Jurkat, Clone E6-1 (cell line): ENCODE measurements around the gene IKZF3.

Experiments
- DNase-seq: peaks from one replicate; pipeline ENCODE4 v3.0.0-alpha.2; 2011; ENCODE audit warnings: low read depth, low spot score
- H3K4me3 ChIP-seq: 2 replicates; pipeline ENCODE4 v1.5.1; 2011; ENCODE audit warnings: mild to moderate bottlenecking, low read length, control low read depth, moderate library complexity

IKZF3 gene

GRCh38 chr17:39792526-39793221, 71.4 kb downstream of the IKZF3 start:
- DNase-seq, result no peak
- H3K4me3 ChIP-seq, result no peak overlapping the region

- no peak for DNase-seq
- H3K4me3 ChIP-seq, result no peak overlapping the region
These were observed 72.8 kb downstream of the IKZF3 start for GRCh38 chr17:39791111-39791992.

- H3K4me3 ChIP-seq, result no peak overlapping the region
- DNase-seq, result no peak
These were observed 76.2 kb downstream of the IKZF3 start for GRCh38 chr17:39787743-39788484.

- no peak for DNase-seq
- no peak overlapping the region for H3K4me3 ChIP-seq
These were observed 77.1 kb downstream of the IKZF3 start for GRCh38 chr17:39787041-39787440.

DNA sequence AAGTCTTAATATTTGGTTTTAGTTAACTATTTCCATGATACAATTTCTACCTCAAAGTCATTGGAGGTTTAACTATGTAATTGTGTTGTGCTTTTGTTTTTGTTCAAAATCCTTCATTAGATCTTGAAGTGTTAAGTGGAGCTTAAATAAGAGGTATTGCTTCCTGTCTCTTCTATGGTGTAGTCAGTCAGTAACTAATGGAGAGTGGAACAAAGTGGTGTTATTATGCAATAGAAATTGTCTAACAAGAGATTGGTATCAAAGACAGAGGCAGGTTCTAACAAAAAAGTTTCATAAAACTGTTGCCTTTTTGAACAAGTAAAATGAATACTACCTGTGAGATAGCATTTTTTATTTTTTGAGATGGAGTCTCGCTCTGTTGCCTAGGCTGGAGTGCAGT, 81.1 kb downstream of the IKZF3 start:
- no peak for DNase-seq
- H3K4me3 ChIP-seq, result no peak overlapping the region

DNA sequence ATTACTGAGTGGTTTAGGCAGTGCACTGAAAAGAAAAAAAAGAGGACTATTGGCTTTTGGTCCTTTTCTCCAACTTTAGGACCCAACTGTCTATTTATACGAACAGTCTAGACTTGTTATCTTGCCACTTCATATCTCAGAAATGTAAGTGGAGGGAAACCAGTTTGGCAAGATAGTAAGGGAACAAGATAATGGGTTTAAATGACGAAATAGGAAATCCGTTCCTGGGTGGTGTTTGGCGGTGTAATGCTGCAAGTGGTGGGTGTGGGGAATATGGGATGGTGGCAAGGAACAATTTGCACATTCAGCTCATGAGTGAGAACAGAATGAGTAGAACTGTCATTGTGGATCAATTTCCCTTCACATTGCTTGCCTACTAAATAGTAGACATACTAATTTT, 81.6 kb downstream of the IKZF3 start:
- H3K4me3 ChIP-seq, result no peak overlapping the region
- DNase-seq, result no peak

GRCh38 chr17:39781861-39782213, 82.3 kb downstream of the IKZF3 start:
- no peak overlapping the region for H3K4me3 ChIP-seq
- DNase-seq, result no peak

GRCh38 chr17:39781031-39781860, 82.9 kb downstream of the IKZF3 start:
- DNase-seq, result no peak
- H3K4me3 ChIP-seq, result no peak overlapping the region

DNA sequence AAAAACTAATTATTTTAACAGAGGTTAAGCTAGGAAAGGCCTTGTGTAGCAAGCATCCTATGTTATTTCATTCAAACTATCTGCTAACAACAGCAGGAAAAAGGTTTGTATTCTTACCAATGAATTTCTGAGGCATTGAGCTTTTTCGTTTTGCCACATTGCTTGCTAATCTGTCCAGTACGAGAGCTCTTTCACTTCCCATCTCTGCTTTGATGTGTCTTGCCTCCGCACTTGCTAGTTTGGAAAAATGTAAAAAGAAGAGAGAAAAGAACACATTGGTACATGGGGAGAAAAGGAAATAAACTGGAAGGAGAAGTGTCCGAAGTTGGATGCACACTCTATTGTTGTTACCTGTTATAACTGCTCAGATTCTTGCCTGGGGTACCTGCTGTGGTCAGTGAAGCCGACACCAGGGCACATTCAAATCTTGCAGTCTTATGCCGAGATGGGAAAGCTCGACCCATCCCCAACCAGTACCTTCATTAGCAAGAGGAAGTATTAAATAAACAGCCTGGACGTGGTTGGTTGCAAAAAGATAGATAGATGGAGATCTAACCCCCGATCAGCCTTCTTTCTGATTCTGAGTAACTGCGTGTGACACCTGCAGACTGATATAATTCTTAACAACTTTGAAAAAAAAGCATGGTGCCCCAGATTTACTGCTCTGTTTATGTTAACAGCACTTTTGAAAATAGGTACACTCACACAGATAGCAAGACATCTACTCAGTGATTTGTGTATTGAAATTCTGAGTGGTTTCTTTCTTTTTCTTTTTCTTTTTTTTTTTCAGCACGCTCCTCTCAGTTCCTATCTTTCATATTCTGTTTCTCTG, 86.4 kb downstream of the IKZF3 start:
- H3K4me3 ChIP-seq, result no peak overlapping the region
- DNase-seq, result no peak

- no peak overlapping the region for H3K4me3 ChIP-seq
These were observed 87.9 kb downstream of the IKZF3 start for GRCh38 chr17:39776252-39776651.

GRCh38 chr17:39775031-39775430, 89.1 kb downstream of the IKZF3 start:
- DNase-seq, result no peak
- no peak overlapping the region for H3K4me3 ChIP-seq

More at GRCh38 chr17:39776252-39776651, 87.9 kb downstream of the IKZF3 start:
- no peak for DNase-seq

- DNase-seq, result no peak
- no peak overlapping the region for H3K4me3 ChIP-seq
These were observed 90.1 kb downstream of the IKZF3 start for GRCh38 chr17:39774047-39774446.

- DNase-seq, result no peak
- H3K4me3 ChIP-seq, result no peak overlapping the region
These were observed 90.9 kb downstream of the IKZF3 start for GRCh38 chr17:39772987-39773934.

- no peak for DNase-seq
- H3K4me3 ChIP-seq, result no peak overlapping the region
These were observed 91.7 kb downstream of the IKZF3 start for GRCh38 chr17:39772415-39772814.

GRCh38 chr17:39769974-39770587, 94.0 kb downstream of the IKZF3 start:
- DNase-seq, result peak; percentile 86
- no peak overlapping the region for H3K4me3 ChIP-seq

DNA sequence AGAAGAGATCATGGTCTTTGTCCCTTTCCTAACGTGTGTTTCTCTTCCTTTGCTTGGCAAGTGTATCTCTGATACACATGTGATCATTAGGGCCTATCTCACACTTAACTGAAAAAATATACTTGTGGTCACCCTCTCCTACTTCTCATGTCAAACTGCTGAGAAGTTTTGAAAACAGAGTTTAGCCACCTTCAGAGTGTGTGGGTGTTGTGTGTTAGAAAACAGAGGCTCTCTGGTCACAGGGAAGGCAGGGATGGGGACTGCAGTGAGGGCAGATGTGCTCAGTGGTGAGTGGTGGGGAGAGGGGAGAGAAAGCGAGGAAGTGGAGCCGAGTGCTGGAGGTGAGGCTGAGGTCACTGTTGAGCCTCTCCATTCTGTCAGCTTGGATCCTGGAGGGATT, 97.0 kb downstream of the IKZF3 start:
- H3K4me3 ChIP-seq, result no peak overlapping the region
- no peak for DNase-seq

GRCh38 chr17:39765766-39766165, 98.3 kb downstream of the IKZF3 start:
- no peak overlapping the region for H3K4me3 ChIP-seq
- no peak for DNase-seq
